NCI-H526 (cell line): ENCODE data around the gene GPR148.
"Not testable (repeated sequence)": the region's sequence is repeated elsewhere in the genome, so short reads cannot be mapped to it uniquely, and the experiment has no call there.

Experiments
- DNase-seq, 2 experiments: peaks; one replicate each; lab custom pipeline; 2025; lab: John Stamatoyannopoulos, UW

GPR148 gene, protein sequence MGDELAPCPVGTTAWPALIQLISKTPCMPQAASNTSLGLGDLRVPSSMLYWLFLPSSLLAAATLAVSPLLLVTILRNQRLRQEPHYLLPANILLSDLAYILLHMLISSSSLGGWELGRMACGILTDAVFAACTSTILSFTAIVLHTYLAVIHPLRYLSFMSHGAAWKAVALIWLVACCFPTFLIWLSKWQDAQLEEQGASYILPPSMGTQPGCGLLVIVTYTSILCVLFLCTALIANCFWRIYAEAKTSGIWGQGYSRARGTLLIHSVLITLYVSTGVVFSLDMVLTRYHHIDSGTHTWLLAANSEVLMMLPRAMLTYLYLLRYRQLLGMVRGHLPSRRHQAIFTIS

DNA sequence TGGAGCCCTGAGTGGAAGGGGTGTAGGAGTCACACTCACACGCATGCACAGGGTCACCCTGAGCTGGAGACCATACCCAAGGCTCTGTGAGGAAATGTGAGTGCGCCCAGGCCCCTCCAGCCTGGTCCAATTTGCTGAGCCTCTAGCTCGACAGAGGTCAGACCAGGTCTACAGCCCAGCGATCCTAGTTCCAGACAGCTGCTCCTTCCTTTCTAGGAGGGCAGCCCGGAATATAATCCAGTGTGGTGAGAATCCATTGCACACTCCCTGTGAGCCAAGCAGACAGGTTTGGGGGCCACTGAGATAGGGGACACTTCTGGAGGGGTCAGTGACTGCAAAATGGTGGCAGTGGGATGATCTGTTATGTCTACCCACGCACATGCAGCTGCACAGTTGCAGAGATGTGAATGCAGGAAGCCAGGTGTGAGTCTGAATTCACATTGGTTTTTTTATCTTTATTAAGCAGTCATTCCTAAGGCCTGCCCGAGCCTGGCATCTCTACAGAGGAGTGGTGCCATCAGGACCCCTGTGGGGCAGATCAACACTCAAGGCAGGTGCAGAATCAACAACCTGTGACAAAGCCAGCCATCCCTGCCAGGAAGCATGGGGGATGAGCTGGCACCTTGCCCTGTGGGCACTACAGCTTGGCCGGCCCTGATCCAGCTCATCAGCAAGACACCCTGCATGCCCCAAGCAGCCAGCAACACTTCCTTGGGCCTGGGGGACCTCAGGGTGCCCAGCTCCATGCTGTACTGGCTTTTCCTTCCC is at the start of gene GPR148:
TSS of gene GPR148 (plus strand) at position 522 of the 768 bp plus-strand sequence. CDS start at position 604, 82 bp downstream.
- no peak for DNase-seq

DNA sequence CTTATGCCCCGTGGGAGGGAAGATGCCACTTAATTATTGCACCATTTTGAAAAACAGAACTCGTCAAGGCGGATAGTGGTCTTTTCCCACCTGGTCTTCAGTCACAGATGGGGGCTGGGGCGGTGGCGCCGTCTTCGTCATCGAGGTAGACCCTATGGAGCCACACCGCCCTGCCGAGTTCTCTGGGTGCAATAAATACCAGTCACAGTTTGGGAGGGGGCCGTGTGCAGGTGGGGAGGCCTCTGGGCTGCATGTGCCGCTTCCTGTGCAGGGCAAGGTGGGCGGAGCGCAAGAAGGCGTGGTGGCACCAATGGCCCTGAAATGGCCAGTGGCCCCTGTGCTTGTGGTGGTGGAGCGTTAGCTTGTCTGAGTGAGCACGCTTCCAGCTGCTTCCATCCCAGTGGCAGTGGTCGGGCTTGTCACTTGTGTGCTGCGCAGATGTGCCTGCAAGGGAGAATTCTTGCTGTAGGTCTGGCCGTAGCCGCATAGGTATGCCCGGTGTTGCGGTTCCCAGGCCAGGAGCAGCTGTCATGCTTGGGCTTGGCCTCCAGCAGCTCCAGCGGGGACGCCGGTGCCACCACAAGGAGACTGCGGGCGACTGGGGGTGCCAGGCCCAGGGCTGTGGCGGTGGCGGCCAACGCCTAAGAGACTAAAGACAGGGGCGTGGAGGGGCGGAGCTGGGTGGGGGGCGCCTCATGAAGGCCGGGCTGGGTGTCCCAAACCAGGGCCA is 36.7 kb upstream of the GPR148 start:
- not testable (repeated sequence) for DNase-seq

DNA sequence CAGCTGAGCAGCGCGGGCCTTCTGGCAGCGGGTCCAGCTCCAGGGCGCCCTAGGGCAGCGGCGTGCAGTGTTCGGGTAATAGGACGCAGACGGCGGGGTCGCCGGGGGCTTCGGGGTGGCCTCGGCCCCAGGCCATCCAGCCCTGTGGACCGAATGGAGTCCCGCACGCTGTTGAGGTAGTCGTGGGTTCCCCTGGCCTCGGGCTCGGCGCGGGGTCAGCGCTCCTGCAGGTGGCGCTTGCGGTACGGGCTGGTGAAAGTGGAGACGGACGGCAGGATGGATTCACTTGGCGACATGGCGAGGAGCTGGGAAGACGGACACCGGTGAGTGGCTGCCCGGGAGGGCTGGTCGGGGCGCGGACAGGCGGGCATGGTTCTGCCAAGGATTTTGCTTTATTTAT is 35.4 kb upstream of the GPR148 start:
- not testable (repeated sequence) for DNase-seq

DNA sequence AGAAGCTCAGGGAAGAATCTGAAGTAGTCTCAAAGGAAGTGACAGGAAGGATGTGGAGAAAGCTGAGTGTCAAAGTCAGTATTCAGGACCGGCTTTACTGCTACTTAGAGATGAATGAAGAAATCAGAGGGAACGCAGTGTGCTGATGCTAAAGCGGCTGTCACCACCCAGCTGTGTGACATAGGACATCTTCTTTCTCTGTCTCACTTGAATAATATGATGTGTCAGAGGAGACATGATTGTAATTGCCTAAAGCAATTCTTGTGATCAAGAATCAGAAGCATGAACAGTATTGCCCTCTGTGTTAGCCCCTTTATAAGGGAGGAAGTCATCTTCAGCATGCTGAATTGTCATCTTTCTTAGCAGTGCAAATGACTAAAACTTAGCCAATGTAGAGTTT is 25.6 kb upstream of the GPR148 start:
- DNase-seq: not testable (repeated sequence)

DNA sequence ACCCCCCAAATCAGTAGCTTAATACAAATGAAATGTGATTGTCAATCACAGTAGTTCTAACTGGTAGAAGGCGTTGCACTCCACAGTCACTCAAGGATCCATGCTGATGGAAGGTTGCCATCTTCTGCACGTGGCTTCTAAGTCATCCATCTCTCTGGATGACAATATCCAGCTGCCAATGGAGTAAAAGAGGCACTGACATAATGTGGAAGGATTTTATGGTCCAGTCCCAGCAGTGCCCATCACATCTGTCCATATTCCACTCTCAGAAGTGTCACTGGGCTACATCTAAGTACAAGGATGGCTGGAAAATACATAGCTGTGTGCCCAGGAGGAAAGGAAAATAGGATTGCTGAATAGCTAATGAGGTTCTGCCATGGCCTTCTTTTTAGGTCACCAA is 14.1 kb upstream of the GPR148 start:
- not testable (repeated sequence) for DNase-seq

DNA sequence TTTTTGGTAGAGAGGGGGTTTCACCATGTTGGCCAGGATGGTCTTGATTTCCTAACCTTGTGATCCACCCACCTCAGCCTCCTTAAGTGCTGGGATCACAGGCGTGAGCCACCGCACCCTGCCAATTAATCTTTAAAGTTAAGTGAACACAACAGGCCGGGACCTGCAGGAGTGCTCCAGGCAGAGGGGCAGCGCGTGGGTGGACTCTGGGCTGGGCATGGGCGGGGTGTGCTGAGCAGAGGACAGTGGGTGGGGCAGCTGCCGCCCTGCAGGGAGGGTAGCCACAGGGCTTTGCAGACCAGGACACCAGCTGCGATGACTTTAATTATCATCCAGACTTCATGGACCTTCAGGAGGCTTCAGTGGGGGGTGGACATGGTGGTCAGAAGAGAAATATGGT is 8.8 kb upstream of the GPR148 start:
- DNase-seq: no peak

DNA sequence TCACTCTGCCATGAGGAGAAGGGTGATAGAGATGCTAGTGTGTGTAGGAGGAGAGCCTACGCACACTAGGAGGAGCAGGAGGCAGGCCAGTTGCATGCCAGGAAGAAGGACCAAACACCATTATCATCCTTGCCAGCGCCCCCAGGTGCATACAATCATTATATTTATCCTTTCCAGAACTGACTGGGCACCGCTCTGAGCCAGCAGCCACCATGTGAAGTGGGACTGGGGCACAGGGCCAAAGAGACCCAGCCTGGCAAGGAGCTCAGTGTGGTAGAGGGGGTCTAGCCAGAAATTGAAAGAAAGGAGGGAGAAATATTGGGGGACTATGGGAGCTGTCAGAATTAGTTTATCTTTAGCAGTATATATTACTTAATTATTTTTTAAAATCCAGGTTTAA is 8.3 kb upstream of the GPR148 start:
- DNase-seq: no peak

- no peak for DNase-seq
Measured at GRCh38 chr2:130724455-130724854, 4.4 kb upstream of the GPR148 start.

GRCh38 chr2:130726614-130727180 is 2.2 kb upstream of the GPR148 start:
- peak in 1 of 2 experiments; percentile 56 for DNase-seq

DNA sequence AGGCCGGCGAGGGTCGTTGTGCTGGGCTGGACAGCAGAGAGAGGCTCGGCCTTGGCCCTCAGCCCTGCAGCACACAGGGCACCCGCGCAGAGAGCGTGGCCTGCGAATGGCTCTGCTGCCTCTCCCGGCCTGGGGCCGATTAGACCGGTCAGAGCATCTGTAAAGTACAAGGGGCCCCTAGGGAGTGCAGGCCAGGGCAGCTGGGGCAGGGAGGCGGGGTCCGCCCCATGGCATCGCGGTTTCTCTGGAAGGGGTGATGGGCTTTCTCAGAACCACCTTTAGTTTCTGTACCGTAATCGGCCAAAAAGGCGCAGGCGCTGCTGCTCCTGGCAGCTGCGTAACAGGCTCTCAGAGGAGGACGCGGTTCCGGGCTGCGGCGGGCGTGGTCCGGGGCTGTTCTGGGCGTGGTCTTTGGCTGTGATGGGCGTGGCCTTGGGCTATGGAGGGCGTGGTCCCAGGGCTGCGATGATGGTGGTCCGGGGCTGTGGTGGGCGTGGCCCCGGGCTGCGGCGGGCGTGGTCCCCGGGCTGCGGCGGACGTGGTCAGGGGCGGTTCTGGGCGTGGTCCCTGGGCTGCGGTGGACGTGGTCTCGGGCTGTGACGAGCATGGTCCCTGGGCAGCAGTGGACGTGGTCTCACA is 1.5 kb upstream of the GPR148 start:
- DNase-seq: peak; percentile 74 to 95

- DNase-seq: peak in 1 of 2 experiments; percentile 60
Measured at GRCh38 chr2:130728007-130728454, 839 bp upstream of the GPR148 start.

DNA sequence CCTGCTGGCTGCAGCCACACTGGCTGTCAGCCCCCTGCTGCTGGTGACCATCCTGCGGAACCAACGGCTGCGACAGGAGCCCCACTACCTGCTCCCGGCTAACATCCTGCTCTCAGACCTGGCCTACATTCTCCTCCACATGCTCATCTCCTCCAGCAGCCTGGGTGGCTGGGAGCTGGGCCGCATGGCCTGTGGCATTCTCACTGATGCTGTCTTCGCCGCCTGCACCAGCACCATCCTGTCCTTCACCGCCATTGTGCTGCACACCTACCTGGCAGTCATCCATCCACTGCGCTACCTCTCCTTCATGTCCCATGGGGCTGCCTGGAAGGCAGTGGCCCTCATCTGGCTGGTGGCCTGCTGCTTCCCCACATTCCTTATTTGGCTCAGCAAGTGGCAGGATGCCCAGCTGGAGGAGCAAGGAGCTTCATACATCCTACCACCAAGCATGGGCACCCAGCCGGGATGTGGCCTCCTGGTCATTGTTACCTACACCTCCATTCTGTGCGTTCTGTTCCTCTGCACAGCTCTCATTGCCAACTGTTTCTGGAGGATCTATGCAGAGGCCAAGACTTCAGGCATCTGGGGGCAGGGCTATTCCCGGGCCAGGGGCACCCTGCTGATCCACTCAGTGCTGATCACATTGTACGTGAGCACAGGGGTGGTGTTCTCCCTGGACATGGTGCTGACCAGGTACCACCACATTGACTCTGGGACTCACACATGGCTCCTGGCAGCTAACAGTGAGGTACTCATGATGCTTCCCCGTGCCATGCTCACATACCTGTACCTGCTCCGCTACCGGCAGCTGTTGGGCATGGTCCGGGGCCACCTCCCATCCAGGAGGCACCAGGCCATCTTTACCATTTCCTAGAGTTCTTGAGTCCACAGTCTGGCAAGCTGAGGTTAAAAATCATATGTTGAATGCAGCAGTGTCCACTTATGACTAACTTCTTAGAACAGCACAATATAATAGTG is 741 bp downstream of the GPR148 start:
- no peak for DNase-seq

DNA sequence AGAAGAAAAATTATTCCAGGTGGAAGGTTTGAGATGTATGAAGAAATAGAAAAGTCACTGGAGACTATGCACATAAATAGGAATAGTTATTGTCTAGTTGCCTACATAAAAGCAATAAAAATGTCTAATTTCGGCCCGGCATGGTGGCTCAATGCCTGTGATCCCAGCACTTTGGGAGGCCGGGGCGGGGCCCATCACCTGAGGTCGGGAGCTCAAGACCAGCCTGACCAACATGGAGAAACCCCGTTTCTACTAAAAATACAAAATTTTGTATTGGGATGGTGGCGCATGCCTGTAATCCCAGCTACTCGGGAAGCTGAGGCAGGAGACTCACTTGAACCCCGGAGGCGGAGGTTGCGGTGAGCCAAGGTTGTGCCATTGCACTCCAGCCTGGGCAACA is 3.4 kb downstream of the GPR148 start:
- DNase-seq: not testable (repeated sequence)

- no peak for DNase-seq
Measured at GRCh38 chr2:130735200-130735599, 6.3 kb downstream of the GPR148 start.

DNA sequence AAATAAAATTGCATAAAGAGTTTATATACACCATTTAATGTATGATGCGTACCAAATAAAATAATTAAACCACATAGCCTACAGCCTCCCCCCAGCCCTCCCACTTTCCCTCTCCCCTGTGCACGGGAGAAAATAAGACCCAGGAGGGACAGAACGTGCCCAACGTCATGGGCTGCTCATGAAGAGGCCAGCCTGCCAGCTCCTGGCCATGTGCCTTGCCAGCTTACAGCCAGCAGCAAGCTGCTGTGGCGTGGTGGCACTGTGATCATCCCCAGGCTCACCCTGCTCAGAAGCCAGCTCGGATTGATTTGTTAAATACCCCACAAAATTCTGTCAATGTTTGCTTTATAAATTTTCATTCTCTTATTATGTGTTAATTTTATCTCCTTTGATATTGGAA is 7.6 kb downstream of the GPR148 start:
- DNase-seq: no peak

GRCh38 chr2:130737592-130737991 is 8.7 kb downstream of the GPR148 start:
- DNase-seq: no peak

- no peak for DNase-seq
Measured at GRCh38 chr2:130740671-130741070, 11.8 kb downstream of the GPR148 start.

DNA sequence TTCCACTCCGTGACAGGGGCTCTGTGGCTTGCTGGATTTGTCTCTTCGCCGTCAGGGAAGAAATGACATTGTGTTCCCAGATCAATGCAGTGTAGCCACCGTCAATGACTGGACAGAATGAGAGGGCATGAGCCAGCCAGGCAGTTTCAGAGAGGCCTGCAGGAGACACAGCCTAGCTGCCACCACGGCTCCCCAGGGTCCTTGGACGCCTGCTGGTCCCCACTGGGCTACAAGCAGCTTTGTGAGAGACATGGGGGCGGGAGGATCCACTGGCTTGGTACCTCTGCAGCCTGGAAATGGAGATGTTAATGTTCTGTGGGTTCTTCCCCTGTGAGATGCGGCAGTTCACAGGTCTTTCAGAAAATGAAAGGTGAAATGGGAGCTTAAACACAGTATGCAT is 14.4 kb downstream of the GPR148 start:
- no peak for DNase-seq

DNA sequence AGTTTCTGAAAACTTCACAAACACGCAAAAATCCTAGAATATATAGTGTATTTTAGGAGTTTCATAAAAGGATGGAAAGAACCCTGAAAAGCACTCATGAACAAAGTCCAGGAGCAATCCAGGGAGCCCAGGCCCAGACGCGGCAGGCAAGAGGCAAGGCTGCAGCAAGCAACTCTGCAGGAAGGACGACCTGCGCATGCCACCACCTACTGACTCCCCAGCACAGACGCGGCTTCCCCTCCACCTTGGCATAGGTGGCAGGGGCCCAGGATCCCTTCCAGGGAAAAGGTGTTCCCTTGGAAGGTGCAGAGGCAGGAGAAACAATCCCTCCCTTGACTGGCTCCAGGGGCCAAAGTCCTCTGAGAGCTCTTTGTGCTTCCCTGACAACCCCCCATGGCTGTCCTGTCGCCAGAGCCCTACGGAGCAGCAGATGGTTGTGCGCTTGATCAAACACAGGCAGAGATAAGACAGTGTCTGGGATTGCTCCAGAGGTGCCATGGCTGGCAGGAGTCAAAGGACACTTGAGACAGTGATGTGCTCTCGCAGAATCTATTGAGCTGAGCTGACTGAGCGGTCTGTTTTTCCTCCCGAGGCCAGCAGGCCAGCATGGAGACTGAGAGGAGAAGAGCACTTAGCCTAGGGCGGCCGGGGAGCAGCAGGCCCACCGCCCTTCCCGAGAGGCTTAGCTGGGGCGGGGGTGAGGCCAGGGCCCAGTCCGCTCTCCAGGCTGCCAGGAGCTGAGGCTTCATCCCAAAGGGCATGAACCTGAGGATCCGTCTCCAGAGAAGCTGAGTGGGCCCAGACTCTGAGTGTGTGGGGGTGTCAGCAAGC is 15.6 kb downstream of the GPR148 start:
- DNase-seq: peak; percentile 65 to 71

GRCh38 chr2:130749078-130749477 is 20.2 kb downstream of the GPR148 start:
- no peak for DNase-seq
